ENCODE data around the gene PIK3R2.
"Not testable (repeated sequence)": the region's sequence is repeated elsewhere in the genome, so short reads cannot be mapped to it uniquely, and the experiment has no call there.

Gene PIK3R2

GRCh38 chr19:18155095-18156087 lies 2.4 kb downstream of the PIK3R2 start:
- DNase-seq (ENCODE audit: low read depth, low spot score), result no peak

- DNase-seq (ENCODE audit: low read depth, low spot score), result no peak
Measured at GRCh38 chr19:18156268-18156667, 3.3 kb downstream of the PIK3R2 start.

GRCh38 chr19:18156841-18157464 lies 4.0 kb downstream of the PIK3R2 start:
- DNase-seq (ENCODE audit: low read depth, low spot score), result no peak

GRCh38 chr19:18157465-18158063 lies 4.6 kb downstream of the PIK3R2 start:
- no peak for DNase-seq (ENCODE audit: low read depth, low spot score)

- no peak for DNase-seq (ENCODE audit: low read depth, low spot score)
Measured at GRCh38 chr19:18158467-18158866, 5.5 kb downstream of the PIK3R2 start.

GRCh38 chr19:18159059-18159616 lies 6.2 kb downstream of the PIK3R2 start:
- not testable (repeated sequence) for DNase-seq (ENCODE audit: low read depth, low spot score)

GRCh38 chr19:18159810-18160209 lies 6.8 kb downstream of the PIK3R2 start:
- DNase-seq (ENCODE audit: low read depth, low spot score), result no peak

- no peak for DNase-seq (ENCODE audit: low read depth, low spot score)
Measured at GRCh38 chr19:18160493-18160970, 7.6 kb downstream of the PIK3R2 start.

- no peak for DNase-seq (ENCODE audit: low read depth, low spot score)
Measured at GRCh38 chr19:18160971-18161635, 8.1 kb downstream of the PIK3R2 start.

GRCh38 chr19:18161636-18162002 lies 8.7 kb downstream of the PIK3R2 start:
- DNase-seq (ENCODE audit: low read depth, low spot score), result no peak

GRCh38 chr19:18164072-18164471 lies 11.1 kb downstream of the PIK3R2 start:
- no peak for DNase-seq (ENCODE audit: low read depth, low spot score)

- DNase-seq (ENCODE audit: low read depth, low spot score), result no peak
Measured at GRCh38 chr19:18165794-18166544, 13.0 kb downstream of the PIK3R2 start.

GRCh38 chr19:18167011-18167410 lies 14.0 kb downstream of the PIK3R2 start:
- no peak for DNase-seq (ENCODE audit: low read depth, low spot score)

- no peak for DNase-seq (ENCODE audit: low read depth, low spot score)
Measured at GRCh38 chr19:18167975-18168645, 15.1 kb downstream of the PIK3R2 start.

GRCh38 chr19:18168673-18169381 lies 15.9 kb downstream of the PIK3R2 start:
- DNase-seq (ENCODE audit: low read depth, low spot score), result no peak

GRCh38 chr19:18170714-18171255 lies 17.8 kb downstream of the PIK3R2 start:
- DNase-seq (ENCODE audit: low read depth, low spot score), result no peak

GRCh38 chr19:18171605-18172327 lies 18.8 kb downstream of the PIK3R2 start:
- no peak for DNase-seq (ENCODE audit: low read depth, low spot score)

- DNase-seq (ENCODE audit: low read depth, low spot score), result no peak
Measured at GRCh38 chr19:18172331-18173053, 19.5 kb downstream of the PIK3R2 start.
